GM12878 (cell line): ENCODE data around the gene HNRNPA0. TPM values are rescaled to one million over a fixed set of nuclear protein-coding genes. Genes with fewer than 3 reads are reported as not detected.

Experiments
- ATAC-seq: fragments of 200-7000 bp; cut with Tn5 transposase; 3 replicates; pipeline ENCODE4 v1.9.1; 2020; ENCODE audit warnings: mild to moderate bottlenecking, moderate library complexity
- BruUV-seq: library from RNA; stranded (reverse); fragments of 400-500 nt; replicated peaks from 2 replicates; lab custom pipeline; 2021; lab: Mats Ljungman, UMichigan
- CTCF ChIA-PET: fragments of 300-600 bp; sonication (Branson Sonifier 250); formaldehyde crosslinking; extraction: SDS; loops from one replicate; lab custom pipeline; 2021; ENCODE audit warnings: inconsistent platforms; lab: Yijun Ruan, JAX
- POLR2A ChIA-PET: fragments of 350-600 bp; formaldehyde crosslinking; extraction: SDS; loops from one replicate; lab custom pipeline; 2021; ENCODE audit warnings: inconsistent platforms; lab: Charles Lee
- RAD21 ChIA-PET: fragments of 300-600 bp; sonication (Branson Sonifier 250); formaldehyde crosslinking; loops from one replicate; lab custom pipeline; 2023; ENCODE audit warnings: antibody characterized with exemption; ENCODE audit not compliant: unreplicated experiment; lab: Charles Lee
- SMC1A ChIA-PET: fragments of 300-600 bp; sonication (Branson Sonifier 250); formaldehyde crosslinking; loops from one replicate; lab custom pipeline; 2023; ENCODE audit not compliant: unreplicated experiment, uncharacterized antibody; lab: Charles Lee
- DNase-seq: peaks from one replicate; pipeline ENCODE4 v3.0.0-alpha.2; 2011; ENCODE audit warnings: low read depth, low spot score
- FAIRE-seq: peaks from 3 replicates; lab custom pipeline; 2011; peaks lifted over from hg19 to GRCh38; lab: Jason Lieb, UNC
- H2AFZ ChIP-seq: 2 replicates; pipeline ENCODE4 v1.6.0; 2011; ENCODE audit warnings: low read depth, low read length, control low read depth; ENCODE audit not compliant: control insufficient read depth
- H3K27ac ChIP-seq: 2 replicates; pipeline ENCODE4 v1.5.1; 2011; ENCODE audit warnings: control low read depth; ENCODE audit not compliant: control insufficient read depth, insufficient read depth
- H3K27me3 ChIP-seq, 2 experiments: replicated peaks in 1 of 2; 2 replicates each; pipeline versions ENCODE4 v1.6.0 to v1.6.1; 2011; ENCODE audit warnings: low read length in 1 of 2; ENCODE audit not compliant: control insufficient read depth in 2 of 2, insufficient read depth in 2 of 2
- H3K36me3 ChIP-seq, 2 experiments: 2 replicates each; pipeline ENCODE4 v1.5.1; 2011; ENCODE audit warnings: low read length in 1 of 2; ENCODE audit not compliant: control insufficient read depth in 2 of 2, insufficient read depth in 2 of 2
- H3K4me1 ChIP-seq: 2 replicates; pipeline ENCODE4 v1.6.1; 2011; ENCODE audit warnings: mild to moderate bottlenecking, low read length, moderate library complexity, mixed read lengths; ENCODE audit not compliant: control insufficient read depth, insufficient read depth
- H3K4me2 ChIP-seq: 2 replicates; pipeline ENCODE4 v1.6.0; 2011; ENCODE audit warnings: control low read depth; ENCODE audit not compliant: control insufficient read depth, insufficient read depth
- H3K4me3 ChIP-seq: fragments of 200-600 bp; sonication (generic); 2 replicates; pipeline ENCODE4 v1.5.1; 2016
- H3K79me2 ChIP-seq: 2 replicates; pipeline ENCODE4 v1.6.0; 2011; ENCODE audit warnings: low read length; ENCODE audit not compliant: control insufficient read depth, insufficient read depth
- H3K9ac ChIP-seq: 2 replicates; pipeline ENCODE4 v1.8.0; 2011; ENCODE audit warnings: low read length, control low read depth, mixed read lengths; ENCODE audit not compliant: control insufficient read depth, insufficient read depth
- H3K9me3 ChIP-seq: replicated peaks from 3 replicates; pipeline ENCODE4 v1.5.1; 2011; ENCODE audit warnings: mild to moderate bottlenecking, low read length; ENCODE audit not compliant: control insufficient read depth, insufficient read depth
- H4K20me1 ChIP-seq: 2 replicates; pipeline ENCODE4 v1.6.0; 2011; ENCODE audit not compliant: control insufficient read depth, insufficient read depth
- CHD1 ChIP-seq: IDR thresholded peaks from 2 replicates; pipeline ENCODE4 v1.6.1; 2012; ENCODE audit warnings: low read depth, low read length, improper control_type of control experiment
- CHD2 ChIP-seq: IDR thresholded peaks from 2 replicates; pipeline ENCODE4 v1.6.1; 2011; ENCODE audit warnings: low read depth, low read length, improper control_type of control experiment, borderline replicate concordance
- CREB1 ChIP-seq: IDR thresholded peaks from 2 replicates; pipeline ENCODE4 v1.6.1; 2012; ENCODE audit warnings: low read depth, mild to moderate bottlenecking, inconsistent platforms
- EZH2 ChIP-seq: IDR thresholded peaks from 2 replicates; pipeline ENCODE4 v1.6.1; 2012; ENCODE audit warnings: low read depth, mild to moderate bottlenecking, control low read depth, inconsistent platforms, low read length, borderline replicate concordance; ENCODE audit not compliant: control insufficient read depth
- FOS ChIP-seq: IDR thresholded peaks from 3 replicates; pipeline ENCODE4 v1.6.1; 2011; ENCODE audit warnings: borderline replicate concordance; ENCODE audit not compliant: insufficient read length; ENCODE audit errors: extremely low read depth
- GABPA ChIP-seq: IDR thresholded peaks from 2 replicates; pipeline ENCODE4 v1.6.1; 2014; ENCODE audit warnings: antibody characterized with exemption, low read depth, mild to moderate bottlenecking, inconsistent platforms
- IRF4 ChIP-seq: IDR thresholded peaks from 2 replicates; pipeline ENCODE4 v1.6.1; 2011; ENCODE audit warnings: low read depth, low read length
- NBN ChIP-seq: fragments of 450-650 bp; IDR thresholded peaks from 2 replicates; pipeline ENCODE4 v1.6.1; 2016
- POLR2A ChIP-seq: IDR thresholded peaks from 2 replicates; pipeline ENCODE4 v1.6.1; 2011; ENCODE audit warnings: low read depth, mild to moderate bottlenecking, low read length
- RELA ChIP-seq: fragments of 450-650 bp; IDR thresholded peaks from 2 replicates; pipeline ENCODE4 v1.8.0; 2014; ENCODE audit warnings: borderline replicate concordance; ENCODE audit not compliant: partially characterized antibody
- SP1 ChIP-seq: IDR thresholded peaks from one replicate; pipeline ENCODE4 v1.6.1; 2011; ENCODE audit warnings: low read depth, low read length
- SUPT20H ChIP-seq: IDR thresholded peaks from 2 replicates; pipeline ENCODE4 v1.6.1; 2011; ENCODE audit warnings: low read depth, mild to moderate bottlenecking, low read length, moderate library complexity, borderline replicate concordance; ENCODE audit not compliant: control insufficient read depth
- TCF3 ChIP-seq: IDR thresholded peaks from 2 replicates; pipeline ENCODE4 v1.6.1; 2012; ENCODE audit warnings: low read depth, mild to moderate bottlenecking, low read length, borderline replicate concordance; ENCODE audit not compliant: insufficient read depth
- WGBS: methylation state at CpG from one replicate; pipeline ENCODE4 v1.1.6; 2016; ENCODE audit warnings: low lambda C conversion rate; ENCODE audit not compliant: insufficient replicate concordance, insufficient coverage; ENCODE audit errors: missing lambda C conversion rate; 5-methylcytosine and 5-hydroxymethylcytosine counted together
- in situ Hi-C: fragments of 300-500 bp; cut with MboI; formaldehyde crosslinking; loops from 9 replicates; pipeline ENCODE4 v1.14.3; 2018; ENCODE audit warnings: mixed read lengths
- intact Hi-C: fragments of 100-400 bp; cut with micrococcal nuclease; formaldehyde crosslinking; loops from one replicate; pipeline ENCODE4 v1.14.2; 2022; ENCODE audit not compliant: unreplicated experiment
- polyA plus RNA-seq, 11 experiments: library from polyadenylated mRNA; depleted of rRNA in 4 of 11; unstranded in 6 of 11; stranded (reverse) in 5 of 11; fragments of >200 nt; fragmentation: Nextera tagmentation in 4 of 11; fragmentation: Illumina TruSeq in 1 of 11; extraction: Ambion mirVana in 4 of 11; extraction: Trizol in 1 of 11; gene quantifications; 1 replicate in 1 of 11; 2 replicates in 10 of 11; pipeline versions ENCODE4 v1.2.1 to v1.2.3, GENCODE V29; 2011 to 2016; ENCODE audit warnings: inconsistent platforms in 2 of 11, missing spikeins in 2 of 11, low read depth in 1 of 11
- total RNA-seq, 4 experiments: library from RNA; depleted of rRNA in 3 of 4; stranded (reverse); fragments of >200 nt in 3 of 4; fragmentation: Illumina TruSeq in 1 of 4; extraction: Trizol in 1 of 4; gene quantifications; 2 replicates each; pipeline versions ENCODE4 v1.2.1 to v1.2.3, GENCODE V29; 2013 to 2021
- TF ChIP-seq, protein P1 (sequence below): IDR thresholded peaks from 2 replicates; pipeline ENCODE4 v1.6.1; 2012; ENCODE audit warnings: mild to moderate bottlenecking, low read depth, low read length
- TF ChIP-seq, protein P2 (sequence below): IDR thresholded peaks from 2 replicates; pipeline ENCODE4 v1.6.1; 2012; ENCODE audit warnings: low read depth, low read length, improper control_type of control experiment
- TF ChIP-seq, protein P3 (sequence below): fragments of 150-350 bp; IDR thresholded peaks from 2 replicates; pipeline ENCODE4 v1.6.1; 2016; ENCODE audit warnings: low read depth, low read length

HNRNPA0 gene
- total and polyA plus RNA-seq, 10 of the 15 experiments (the other 5 are each of a cell fraction or from before 2014, with no cell fraction given): 6.3 to 45.0 (median 12.5) TPM

DNA sequence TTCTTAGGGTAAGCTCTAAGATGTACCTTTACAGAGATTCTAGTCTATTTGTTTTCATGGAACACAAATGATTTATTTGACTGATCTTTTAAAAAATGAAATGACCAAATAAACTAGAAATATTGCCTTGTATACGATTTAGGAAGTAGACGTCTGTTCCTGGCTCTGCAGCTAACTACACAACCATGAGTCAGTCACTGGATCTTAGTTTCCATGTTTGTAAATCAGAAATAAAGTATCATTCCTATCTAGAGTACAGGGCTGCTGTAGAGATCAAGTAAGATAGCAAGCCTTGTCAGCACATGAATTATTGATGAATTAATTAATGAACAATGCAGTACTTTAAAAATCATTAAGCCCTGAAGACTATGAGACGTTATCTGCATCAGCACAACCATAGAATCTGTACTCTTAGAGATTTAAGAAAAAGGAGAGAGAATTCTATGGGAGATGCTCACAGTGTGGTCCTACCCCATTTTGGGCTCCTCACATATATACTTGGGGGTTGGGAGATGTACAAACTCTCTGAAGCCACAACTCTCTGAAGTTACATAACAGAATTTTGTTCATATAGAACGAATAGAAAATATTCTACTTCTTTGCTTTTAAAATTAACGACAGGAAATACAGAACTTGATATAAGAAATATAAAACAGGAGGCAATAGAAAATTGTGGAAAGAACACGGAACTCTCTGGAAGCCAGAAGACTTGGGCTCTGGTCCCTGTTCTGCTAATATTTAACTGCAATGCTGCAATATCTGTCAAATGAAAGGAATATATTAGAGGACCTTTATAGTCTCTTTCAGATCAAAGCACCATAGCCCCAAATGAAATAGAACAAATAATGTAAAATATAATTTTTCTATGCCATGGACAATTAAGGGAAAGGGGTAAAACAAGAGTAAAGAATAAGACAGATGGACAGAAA lies 48.4 kb upstream of the HNRNPA0 start:
- ChIA-PET RAD21 (no interaction called here), SMC1A (interaction anchor here (0.7 to 1.7 kb wide), 6 partner anchors 13 to 263 kb away, joined by 3 to 12 read pairs (median 4); no protein-coding TSS in a partner anchor), POLR2A (no interaction called here), CTCF (interaction anchor here (1.0 to 2.3 kb wide), 6 partner anchors 8 to 270 kb away, joined by 3 to 10 read pairs (median 4); no protein-coding TSS in a partner anchor)
- Histone ChIP-seq H3K4me1 (no peaks in the 10 kb centered on the region), H3K27ac (no peak overlapping the region), H3K9me3 (no peaks in the 10 kb centered on the region), H2AFZ (no peak overlapping the region), H3K27me3 (no peaks in the 10 kb centered on the region), H3K4me2 (no peak overlapping the region), H3K4me3 (no peak overlapping the region), H4K20me1 (no peaks in the 10 kb centered on the region), H3K79me2 (no peaks in the 10 kb centered on the region), H3K9ac (no peak overlapping the region), H3K36me3 (no peaks in the 10 kb centered on the region)
- intact Hi-C loops: no loop called here
- 93% methylated on average over 6 of the region's 6 CpGs for WGBS
- DNase-seq (no peak), FAIRE-seq (no peak), ATAC-seq (no peak)
- in situ Hi-C loops: no loop called here
- no TSS peak for BruUV-seq
- TF ChIP-seq CHD2: no peak
- TF ChIP-seq, protein P1, sequence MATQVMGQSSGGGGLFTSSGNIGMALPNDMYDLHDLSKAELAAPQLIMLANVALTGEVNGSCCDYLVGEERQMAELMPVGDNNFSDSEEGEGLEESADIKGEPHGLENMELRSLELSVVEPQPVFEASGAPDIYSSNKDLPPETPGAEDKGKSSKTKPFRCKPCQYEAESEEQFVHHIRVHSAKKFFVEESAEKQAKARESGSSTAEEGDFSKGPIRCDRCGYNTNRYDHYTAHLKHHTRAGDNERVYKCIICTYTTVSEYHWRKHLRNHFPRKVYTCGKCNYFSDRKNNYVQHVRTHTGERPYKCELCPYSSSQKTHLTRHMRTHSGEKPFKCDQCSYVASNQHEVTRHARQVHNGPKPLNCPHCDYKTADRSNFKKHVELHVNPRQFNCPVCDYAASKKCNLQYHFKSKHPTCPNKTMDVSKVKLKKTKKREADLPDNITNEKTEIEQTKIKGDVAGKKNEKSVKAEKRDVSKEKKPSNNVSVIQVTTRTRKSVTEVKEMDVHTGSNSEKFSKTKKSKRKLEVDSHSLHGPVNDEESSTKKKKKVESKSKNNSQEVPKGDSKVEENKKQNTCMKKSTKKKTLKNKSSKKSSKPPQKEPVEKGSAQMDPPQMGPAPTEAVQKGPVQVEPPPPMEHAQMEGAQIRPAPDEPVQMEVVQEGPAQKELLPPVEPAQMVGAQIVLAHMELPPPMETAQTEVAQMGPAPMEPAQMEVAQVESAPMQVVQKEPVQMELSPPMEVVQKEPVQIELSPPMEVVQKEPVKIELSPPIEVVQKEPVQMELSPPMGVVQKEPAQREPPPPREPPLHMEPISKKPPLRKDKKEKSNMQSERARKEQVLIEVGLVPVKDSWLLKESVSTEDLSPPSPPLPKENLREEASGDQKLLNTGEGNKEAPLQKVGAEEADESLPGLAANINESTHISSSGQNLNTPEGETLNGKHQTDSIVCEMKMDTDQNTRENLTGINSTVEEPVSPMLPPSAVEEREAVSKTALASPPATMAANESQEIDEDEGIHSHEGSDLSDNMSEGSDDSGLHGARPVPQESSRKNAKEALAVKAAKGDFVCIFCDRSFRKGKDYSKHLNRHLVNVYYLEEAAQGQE: no peak
- no peak for TF ChIP-seq IRF4
- no peak for TF ChIP-seq RELA
- no peak for TF ChIP-seq NBN
- TF ChIP-seq, protein P2, sequence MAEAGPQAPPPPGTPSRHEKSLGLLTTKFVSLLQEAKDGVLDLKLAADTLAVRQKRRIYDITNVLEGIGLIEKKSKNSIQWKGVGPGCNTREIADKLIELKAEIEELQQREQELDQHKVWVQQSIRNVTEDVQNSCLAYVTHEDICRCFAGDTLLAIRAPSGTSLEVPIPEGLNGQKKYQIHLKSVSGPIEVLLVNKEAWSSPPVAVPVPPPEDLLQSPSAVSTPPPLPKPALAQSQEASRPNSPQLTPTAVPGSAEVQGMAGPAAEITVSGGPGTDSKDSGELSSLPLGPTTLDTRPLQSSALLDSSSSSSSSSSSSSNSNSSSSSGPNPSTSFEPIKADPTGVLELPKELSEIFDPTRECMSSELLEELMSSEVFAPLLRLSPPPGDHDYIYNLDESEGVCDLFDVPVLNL: no peak
- no peak for TF ChIP-seq EZH2
- TF ChIP-seq POLR2A: no peak
- TF ChIP-seq GABPA: no peak
- no peak for TF ChIP-seq CREB1
- TF ChIP-seq SUPT20H: no peak
- TF ChIP-seq FOS: no peak
- no peak for TF ChIP-seq CHD1
- no peak for TF ChIP-seq SP1
- TF ChIP-seq, protein P3, sequence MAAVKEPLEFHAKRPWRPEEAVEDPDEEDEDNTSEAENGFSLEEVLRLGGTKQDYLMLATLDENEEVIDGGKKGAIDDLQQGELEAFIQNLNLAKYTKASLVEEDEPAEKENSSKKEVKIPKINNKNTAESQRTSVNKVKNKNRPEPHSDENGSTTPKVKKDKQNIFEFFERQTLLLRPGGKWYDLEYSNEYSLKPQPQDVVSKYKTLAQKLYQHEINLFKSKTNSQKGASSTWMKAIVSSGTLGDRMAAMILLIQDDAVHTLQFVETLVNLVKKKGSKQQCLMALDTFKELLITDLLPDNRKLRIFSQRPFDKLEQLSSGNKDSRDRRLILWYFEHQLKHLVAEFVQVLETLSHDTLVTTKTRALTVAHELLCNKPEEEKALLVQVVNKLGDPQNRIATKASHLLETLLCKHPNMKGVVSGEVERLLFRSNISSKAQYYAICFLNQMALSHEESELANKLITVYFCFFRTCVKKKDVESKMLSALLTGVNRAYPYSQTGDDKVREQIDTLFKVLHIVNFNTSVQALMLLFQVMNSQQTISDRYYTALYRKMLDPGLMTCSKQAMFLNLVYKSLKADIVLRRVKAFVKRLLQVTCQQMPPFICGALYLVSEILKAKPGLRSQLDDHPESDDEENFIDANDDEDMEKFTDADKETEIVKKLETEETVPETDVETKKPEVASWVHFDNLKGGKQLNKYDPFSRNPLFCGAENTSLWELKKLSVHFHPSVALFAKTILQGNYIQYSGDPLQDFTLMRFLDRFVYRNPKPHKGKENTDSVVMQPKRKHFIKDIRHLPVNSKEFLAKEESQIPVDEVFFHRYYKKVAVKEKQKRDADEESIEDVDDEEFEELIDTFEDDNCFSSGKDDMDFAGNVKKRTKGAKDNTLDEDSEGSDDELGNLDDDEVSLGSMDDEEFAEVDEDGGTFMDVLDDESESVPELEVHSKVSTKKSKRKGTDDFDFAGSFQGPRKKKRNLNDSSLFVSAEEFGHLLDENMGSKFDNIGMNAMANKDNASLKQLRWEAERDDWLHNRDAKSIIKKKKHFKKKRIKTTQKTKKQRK: no peak
- no peak for TF ChIP-seq TCF3
